ENCODE measurements around the gene BACH2. TPM values are rescaled to one million over a fixed set of nuclear protein-coding genes. Genes with fewer than 3 reads are reported as not detected.

BACH2 gene
- total and polyA plus RNA-seq, 2 experiments from 2014 or later: 1.6 to 5.7 TPM

- Mint-ChIP-seq H3K27me3 (ENCODE audit: insufficient read depth, low read depth, poor library complexity) (peaks cover 1% of the 10 kb centered on the region), H3K4me3 (no peak overlapping the region), H3K36me3 (ENCODE audit: low read depth) (peaks cover 9% of the 10 kb centered on the region), H3K4me1 (peaks cover 3% of the 10 kb centered on the region; the same call in 2 of the 3 replicates), H3K27ac (no peak overlapping the region), H3K9me3 (peaks cover 6% of the 10 kb centered on the region)
- H4K20me1 ChIP-seq (replicated peaks; ENCODE audit: insufficient read depth): no peaks in the 10 kb centered on the region
- no peaks in the 10 kb centered on the region for H3K79me2 ChIP-seq (replicated peaks; ENCODE audit: insufficient read depth)
- H3K4me1 ChIP-seq (ENCODE audit: insufficient read depth): peaks cover 51% of the 10 kb centered on the region
- H3F3A ChIP-seq (replicated peaks; ENCODE audit: low read depth): no peaks in the 10 kb centered on the region
- H3K27ac ChIP-seq (ENCODE audit: low read depth): peak overlapping the region; percentile 96
- ATAC-seq: no peak
- DNase-seq (ENCODE audit: low spot score): no peak
- no peak overlapping the region; the same call in 1 of the 2 replicates for H2AFZ ChIP-seq
- TF ChIP-seq STAT1 (IDR thresholded peaks at IDR 0.05; ENCODE audit: unreplicated experiment) (no peak), POLR2AphosphoS5 (IDR thresholded peaks at IDR 0.05; ENCODE audit: low read depth) (no peak)
- no peaks in the 10 kb centered on the region for H3K36me3 ChIP-seq (ENCODE audit: insufficient read depth)
- peak overlapping the region; percentile 46 for H3K4me2 ChIP-seq
- H3K27me3 ChIP-seq (ENCODE audit: insufficient read depth): no peaks in the 10 kb centered on the region
- no peak overlapping the region for H3K4me3 ChIP-seq
- H3K9me2 ChIP-seq (ENCODE audit: insufficient read depth): no peaks in the 10 kb centered on the region
Measured at GRCh38 chr6:90217506-90218127, 79.0 kb downstream of the BACH2 start.

- peaks cover 2% of the 10 kb centered on the region for H3K27me3 Mint-ChIP-seq (ENCODE audit: insufficient read depth, low read depth, poor library complexity)
- peak; percentile 26 for DNase-seq (ENCODE audit: low spot score)
- H3K36me3 ChIP-seq (ENCODE audit: insufficient read depth): no peaks in the 10 kb centered on the region
- no peak for ATAC-seq
- no peaks in the 10 kb centered on the region for H3K9me3 Mint-ChIP-seq
- peaks cover under 1% of the 10 kb centered on the region; the same call in 2 of the 3 replicates for H3K4me1 Mint-ChIP-seq
- H3K4me3 ChIP-seq: no peak overlapping the region
- peak overlapping the region; percentile 96 for H3K27ac ChIP-seq (ENCODE audit: low read depth)
- no peak overlapping the region for H3K4me3 Mint-ChIP-seq
- H3K27me3 ChIP-seq (ENCODE audit: insufficient read depth): no peaks in the 10 kb centered on the region
- peaks cover 51% of the 10 kb centered on the region for H3K4me1 ChIP-seq (ENCODE audit: insufficient read depth)
- H3K4me2 ChIP-seq: 0 out of 2 replicates have a peak overlapping the region, but pooled peaks have one; percentile 46
- H3K36me3 Mint-ChIP-seq (ENCODE audit: low read depth): no peaks in the 10 kb centered on the region
- H4K20me1 ChIP-seq (replicated peaks; ENCODE audit: insufficient read depth): no peaks in the 10 kb centered on the region
- no peak overlapping the region for H2AFZ ChIP-seq
- peak overlapping the region; percentile 64; the same call in 1 of the 2 replicates for H3K27ac Mint-ChIP-seq
- peaks cover 3% of the 10 kb centered on the region; the same call in 1 of the 2 replicates for H3K9me2 ChIP-seq (ENCODE audit: insufficient read depth)
- no peaks in the 10 kb centered on the region for H3K79me2 ChIP-seq (replicated peaks; ENCODE audit: insufficient read depth)
- no peaks in the 10 kb centered on the region for H3F3A ChIP-seq (replicated peaks; ENCODE audit: low read depth)
- TF ChIP-seq ZNF331 (CRISPR knock-in tag; IDR thresholded peaks at IDR 0.05; ENCODE audit: low read depth) (no peak), ETS1 (IDR thresholded peaks at IDR 0.05) (no peak), STAT1 (IDR thresholded peaks at IDR 0.05; ENCODE audit: unreplicated experiment) (no peak), REST (IDR thresholded peaks at IDR 0.05; ENCODE audit: unreplicated experiment) (no peak), ZNF462 (CRISPR knock-in tag; IDR thresholded peaks at IDR 0.05) (no peak), CREB1 (CRISPR knock-in tag; IDR thresholded peaks at IDR 0.05; ENCODE audit: low read depth) (no peak), EZH2 (IDR thresholded peaks at IDR 0.05; ENCODE audit: low read depth, unreplicated experiment) (no peak)
Measured at GRCh38 chr6:90216072-90216977, 80.3 kb downstream of the BACH2 start.

Measured in GM23338 (cell line).